Peyer's patch (tissue), 4 donors: ENCODE measurements around the gene DMAP1. TPM values are rescaled to one million over a fixed set of nuclear protein-coding genes. Genes with fewer than 3 reads are reported as not detected.

Experiments
- DNase-seq, 3 donors: peaks; one replicate each; pipeline ENCODE4 v3.0.0-alpha.2; 2017 to 2019
- H3K27ac ChIP-seq, 4 donors: fragments of 200-600 bp; sonication (generic); one replicate each; pipeline ENCODE4 v1.5.1; 2016 to 2019
- H3K27me3 ChIP-seq, 2 donors: fragments of 200-600 bp; sonication (generic); one replicate each; pipeline ENCODE4 v1.5.1; 2019
- H3K36me3 ChIP-seq, 3 donors: fragments of 200-600 bp; sonication (generic); one replicate each; pipeline ENCODE4 v1.5.1; 2016 to 2019
- H3K4me1 ChIP-seq, 4 donors: fragments of 200-600 bp; sonication (generic); one replicate each; pipeline ENCODE4 v1.5.1; 2016 to 2019
- H3K4me3 ChIP-seq, 4 donors: fragments of 200-600 bp; sonication (generic); 1 replicate in 3 of 4; 2 replicates in 1 of 4; pipeline ENCODE4 v1.5.1; 2016 to 2019; ENCODE audit warnings: mild to moderate bottlenecking in 1 of 4
- H3K9me3 ChIP-seq, 4 donors: fragments of 200-600 bp; sonication (generic); one replicate each; pipeline ENCODE4 v1.5.1; 2016 to 2019; ENCODE audit warnings: mild to moderate bottlenecking in 1 of 4
- POLR2A ChIP-seq, 2 donors: fragments of 450-650 bp; IDR thresholded peaks; one replicate each; pipeline ENCODE4 v1.5.1; 2017; ENCODE audit warnings: antibody characterized with exemption in 2 of 2, mild to moderate bottlenecking in 2 of 2, moderate library complexity in 2 of 2
- total RNA-seq, 4 donors: library from RNA; depleted of rRNA; stranded (reverse); fragments of >200 nt; gene quantifications; one replicate each; pipeline ENCODE4 v1.1.0, GENCODE V29; 2016
- TF ChIP-seq, protein P1 (sequence below), 6 experiments: fragments of 450-650 bp in 4 of 6; fragments of 200-600 bp in 2 of 6; sonication (generic) in 1 of 6; IDR thresholded peaks; one replicate each; pipeline ENCODE4 v1.5.1; 2017 to 2019; ENCODE audit warnings: antibody characterized with exemption in 6 of 6, mild to moderate bottlenecking in 3 of 6, moderate library complexity in 1 of 6

The DMAP1 gene
- total RNA-seq, 4 donors from 2014 or later, result 79.2 to 149 (median 113) TPM

DNA sequence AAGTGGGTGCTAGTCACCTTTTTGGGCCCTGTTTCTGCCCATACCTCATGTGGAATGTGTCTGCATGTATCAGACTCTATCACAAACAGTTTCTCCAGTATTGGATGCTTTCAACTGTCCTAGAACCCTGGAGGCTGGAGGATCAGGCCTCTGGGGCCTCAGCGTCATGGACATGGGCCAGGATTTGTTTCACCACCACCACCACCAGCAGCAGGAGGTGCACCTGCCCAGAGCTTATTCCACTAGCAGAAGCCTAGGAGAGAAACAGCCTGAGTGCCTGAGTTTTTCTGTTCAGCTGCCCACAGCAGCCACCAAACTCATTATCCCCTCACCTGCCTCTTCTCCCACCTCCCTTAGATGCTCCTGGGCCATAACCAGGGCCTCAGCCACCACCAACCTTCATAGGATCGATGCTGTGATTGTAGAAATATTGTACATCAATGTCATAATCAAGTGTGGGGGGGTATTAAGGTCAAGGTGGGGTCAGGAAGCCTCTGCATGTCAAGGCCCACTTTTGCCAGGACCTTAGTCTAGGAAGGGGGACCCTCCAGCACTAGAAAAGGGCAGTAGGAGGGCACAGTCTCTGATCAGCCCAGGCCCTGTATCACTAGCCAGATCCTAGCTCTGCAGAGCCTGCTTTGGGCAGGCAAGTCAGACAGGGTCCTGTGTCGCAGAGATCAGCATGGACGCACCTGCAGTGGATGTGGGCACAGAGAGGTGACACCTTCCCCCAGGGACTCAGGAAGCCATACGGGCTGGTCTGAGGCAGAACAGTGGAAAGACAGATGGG lies 9.3 kb downstream of the DMAP1 start:
- no peak for DNase-seq
- H3K4me3 ChIP-seq, result no peak overlapping the region
- H3K9me3 ChIP-seq, result no peaks in the 10 kb centered on the region
- H3K27ac ChIP-seq, result no peak overlapping the region
- H3K27me3 ChIP-seq, result no peaks in the 10 kb centered on the region
- H3K36me3 ChIP-seq, result peaks cover 0 to 34% (median 0%) of the 10 kb centered on the region in 3 donors
- TF ChIP-seq POLR2A (IDR thresholded peaks at IDR 0.05), result no peak
- TF ChIP-seq, protein P1, sequence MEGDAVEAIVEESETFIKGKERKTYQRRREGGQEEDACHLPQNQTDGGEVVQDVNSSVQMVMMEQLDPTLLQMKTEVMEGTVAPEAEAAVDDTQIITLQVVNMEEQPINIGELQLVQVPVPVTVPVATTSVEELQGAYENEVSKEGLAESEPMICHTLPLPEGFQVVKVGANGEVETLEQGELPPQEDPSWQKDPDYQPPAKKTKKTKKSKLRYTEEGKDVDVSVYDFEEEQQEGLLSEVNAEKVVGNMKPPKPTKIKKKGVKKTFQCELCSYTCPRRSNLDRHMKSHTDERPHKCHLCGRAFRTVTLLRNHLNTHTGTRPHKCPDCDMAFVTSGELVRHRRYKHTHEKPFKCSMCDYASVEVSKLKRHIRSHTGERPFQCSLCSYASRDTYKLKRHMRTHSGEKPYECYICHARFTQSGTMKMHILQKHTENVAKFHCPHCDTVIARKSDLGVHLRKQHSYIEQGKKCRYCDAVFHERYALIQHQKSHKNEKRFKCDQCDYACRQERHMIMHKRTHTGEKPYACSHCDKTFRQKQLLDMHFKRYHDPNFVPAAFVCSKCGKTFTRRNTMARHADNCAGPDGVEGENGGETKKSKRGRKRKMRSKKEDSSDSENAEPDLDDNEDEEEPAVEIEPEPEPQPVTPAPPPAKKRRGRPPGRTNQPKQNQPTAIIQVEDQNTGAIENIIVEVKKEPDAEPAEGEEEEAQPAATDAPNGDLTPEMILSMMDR (IDR thresholded peaks at IDR 0.05), result no peak
- H3K4me1 ChIP-seq, result peaks cover 0 to 4% (median 0%) of the 10 kb centered on the region in 4 donors

DNA sequence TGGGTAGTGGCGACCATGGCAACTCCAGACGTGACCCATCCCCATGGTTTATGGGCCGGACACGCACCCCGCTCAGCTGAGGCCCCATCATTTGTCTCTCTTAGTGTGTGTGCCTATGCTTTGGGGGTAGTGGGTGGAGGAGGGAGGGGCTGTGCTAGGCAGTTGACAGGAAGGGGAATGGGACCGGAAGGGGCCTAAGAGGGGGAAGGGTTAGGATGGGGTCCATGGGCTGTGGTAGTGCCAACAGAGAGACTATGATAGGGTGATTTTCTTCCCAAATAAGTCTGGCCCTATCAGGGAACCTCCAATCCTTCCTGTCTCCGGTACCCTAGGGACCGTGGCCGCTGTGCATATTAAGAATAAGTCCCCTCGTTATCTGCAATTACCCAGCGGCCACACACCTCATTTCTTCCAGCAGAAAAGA lies 9.9 kb downstream of the DMAP1 start:
- Histone ChIP-seq H3K9me3 (no peaks in the 10 kb centered on the region), H3K27me3 (no peaks in the 10 kb centered on the region), H3K4me1 (no peaks in the 10 kb centered on the region), H3K27ac (no peak overlapping the region), H3K36me3 (peaks cover 0 to 34% (median 0%) of the 10 kb centered on the region in 3 donors), H3K4me3 (no peak overlapping the region)
- no peak for DNase-seq
- TF ChIP-seq, protein P1 (IDR thresholded peaks at IDR 0.05), result no peak
- no peak for TF ChIP-seq POLR2A (IDR thresholded peaks at IDR 0.05)

GRCh38 chr1:44225761-44226160 lies 12.5 kb downstream of the DMAP1 start:
- TF ChIP-seq, protein P1 (IDR thresholded peaks at IDR 0.05), result no peak
- TF ChIP-seq POLR2A (IDR thresholded peaks at IDR 0.05), result no peak
- no peak overlapping the region for H3K4me3 ChIP-seq
- H3K27ac ChIP-seq, result no peak overlapping the region

GRCh38 chr1:44227211-44227610 lies 13.9 kb downstream of the DMAP1 start:
- no peaks in the 10 kb centered on the region for H3K27me3 ChIP-seq
- TF ChIP-seq, protein P1 (IDR thresholded peaks at IDR 0.05), result no peak
- TF ChIP-seq POLR2A (IDR thresholded peaks at IDR 0.05), result no peak
- H3K4me3 ChIP-seq, result no peak overlapping the region
- no peaks in the 10 kb centered on the region for H3K4me1 ChIP-seq
- no peaks in the 10 kb centered on the region for H3K9me3 ChIP-seq
- peak in 1 of 3 donors; percentile 81 for DNase-seq
- H3K36me3 ChIP-seq, result no peaks in the 10 kb centered on the region
- peak overlapping the region in 2 of 4 donors; percentile 27 to 55 for H3K27ac ChIP-seq

More at GRCh38 chr1:44225761-44226160, 12.5 kb downstream of the DMAP1 start:
- no peaks in the 10 kb centered on the region for H3K4me1 ChIP-seq
- H3K27me3 ChIP-seq, result no peaks in the 10 kb centered on the region
- H3K36me3 ChIP-seq, result peaks cover 0 to 8% (median 0%) of the 10 kb centered on the region in 3 donors
- H3K9me3 ChIP-seq, result no peaks in the 10 kb centered on the region
- no peak for DNase-seq

DNA sequence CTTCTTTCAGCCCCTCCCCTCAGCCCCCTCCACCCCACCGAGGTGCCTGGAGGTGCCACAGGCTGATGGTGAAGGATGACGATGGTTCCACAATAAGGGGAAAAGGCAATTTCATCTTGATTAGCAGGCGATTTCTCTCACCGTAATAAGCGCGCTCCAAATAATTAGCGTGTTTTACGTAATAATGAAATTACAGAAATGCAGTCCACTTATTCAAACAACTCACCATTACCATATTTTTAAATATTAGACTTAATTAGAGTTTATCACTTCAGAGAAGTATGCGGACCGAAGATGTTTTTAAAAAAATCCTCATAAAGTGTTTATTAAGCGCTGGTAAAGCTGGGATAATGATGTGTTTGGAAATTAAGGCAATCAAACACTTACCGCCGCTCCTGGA lies 14.9 kb downstream of the DMAP1 start:
- H3K36me3 ChIP-seq, result no peaks in the 10 kb centered on the region
- no peak for DNase-seq
- H3K4me3 ChIP-seq, result no peak overlapping the region
- H3K27me3 ChIP-seq, result no peaks in the 10 kb centered on the region
- no peaks in the 10 kb centered on the region for H3K9me3 ChIP-seq
- H3K27ac ChIP-seq, result no peak overlapping the region
- TF ChIP-seq POLR2A (IDR thresholded peaks at IDR 0.05), result no peak
- TF ChIP-seq, protein P1 (IDR thresholded peaks at IDR 0.05), result no peak
- no peaks in the 10 kb centered on the region for H3K4me1 ChIP-seq
